T-cell (primary cell): ENCODE data around the gene TMA7B. TPM values are rescaled to one million over a fixed set of nuclear protein-coding genes. Genes with fewer than 3 reads are reported as not detected.
"Not testable (repeated sequence)": the region's sequence is repeated elsewhere in the genome, so short reads cannot be mapped to it uniquely, and the experiment has no call there.

Experiments used
- ATAC-seq, 4 experiments: fragments of 200-7000 bp in 3 of 4; fragments of 150-1000 bp in 1 of 4; cut with Tn5 transposase; replicated peaks in 1 of 4; 1 replicate in 3 of 4; 2 replicates in 1 of 4; pipeline ENCODE4 v1.10.0; 2021; ENCODE audit warnings: moderate library complexity in 3 of 4, mild to moderate bottlenecking in 2 of 4, moderate number of reproducible peaks in 1 of 4
- CTCF ChIA-PET, 2 donors: fragments of 300-600 bp; sonication (Branson Sonifier 250); formaldehyde crosslinking; loops; one replicate each; lab custom pipeline; 2022; ENCODE audit warnings: antibody characterized with exemption in 2 of 2; lab: Charles Lee
- POLR2A ChIA-PET, 2 donors: fragments of 300-600 bp; sonication (Branson Sonifier 250); formaldehyde crosslinking; loops; one replicate each; lab custom pipeline; 2022; ENCODE audit warnings: antibody characterized with exemption in 2 of 2; lab: Charles Lee
- DNase-seq, 35 experiments: peaks; one replicate each; pipeline versions ENCODE4 v3.0.0 to v3.0.0-alpha.2; 2013 to 2023
- H3K27ac ChIP-seq: one replicate; pipeline ENCODE4 v1.5.1; 2013; ENCODE audit warnings: low read length
- H3K27me3 ChIP-seq, 2 experiments: replicated peaks in 1 of 2; 1 replicate in 1 of 2; 2 replicates in 1 of 2; pipeline versions ENCODE4 v1.6.1 to v1.7.0; 2013; ENCODE audit warnings: low read length in 1 of 2, mixed read lengths in 1 of 2; ENCODE audit not compliant: control insufficient read depth in 2 of 2, insufficient read depth in 2 of 2; ENCODE audit errors: extremely low read depth in 1 of 2
- H3K36me3 ChIP-seq, 2 donors: 1 replicate in 1 of 2; 2 replicates in 1 of 2; pipeline versions ENCODE4 v1.6.1 to v1.7.0; 2013; ENCODE audit warnings: low read length in 1 of 2; ENCODE audit not compliant: control insufficient read depth in 2 of 2, insufficient read depth in 1 of 2; ENCODE audit errors: extremely low read depth in 1 of 2
- H3K4me1 ChIP-seq, 2 experiments: 1 replicate in 1 of 2; 2 replicates in 1 of 2; pipeline versions ENCODE4 v1.6.1 to v1.7.0; 2013; ENCODE audit warnings: low read length in 2 of 2, mixed read lengths in 1 of 2; ENCODE audit not compliant: insufficient read depth in 2 of 2, control insufficient read depth in 1 of 2; ENCODE audit errors: extremely low read depth in 1 of 2
- H3K4me3 ChIP-seq, 2 donors: 1 replicate in 1 of 2; 2 replicates in 1 of 2; pipeline versions ENCODE4 v1.5.1 to v1.7.0; 2013; ENCODE audit warnings: mild to moderate bottlenecking in 2 of 2, low read length in 1 of 2, moderate library complexity in 1 of 2; ENCODE audit not compliant: control insufficient read depth in 1 of 2; ENCODE audit errors: extremely low read depth in 1 of 2
- H3K9me3 ChIP-seq: 2 replicates; pipeline ENCODE4 v1.7.0; 2013
- H3K27ac Mint-ChIP-seq, 2 donors: one replicate each; pipeline ENCODE4 v1.8.0; 2020 to 2021; ENCODE audit warnings: mild to moderate bottlenecking in 2 of 2, mixed read lengths in 2 of 2
- H3K27me3 Mint-ChIP-seq, 2 donors: one replicate each; pipeline ENCODE4 v1.8.0; 2021 to 2022; ENCODE audit warnings: mixed read lengths in 2 of 2
- H3K36me3 Mint-ChIP-seq: one replicate; pipeline ENCODE4 v1.8.0; 2021; ENCODE audit warnings: mixed read lengths
- H3K4me1 Mint-ChIP-seq, 3 donors: one replicate each; pipeline ENCODE4 v1.8.0; 2020 to 2022; ENCODE audit warnings: mixed read lengths in 3 of 3, mild to moderate bottlenecking in 1 of 3
- H3K4me3 Mint-ChIP-seq, 3 donors: one replicate each; pipeline ENCODE4 v1.8.0; 2020 to 2022; ENCODE audit warnings: mild to moderate bottlenecking in 3 of 3, mixed read lengths in 3 of 3, moderate library complexity in 3 of 3
- H3K9me3 Mint-ChIP-seq, 3 donors: one replicate each; pipeline ENCODE4 v1.8.0; 2020 to 2022; ENCODE audit warnings: mixed read lengths in 3 of 3
- WGBS: methylation state at CpG from one replicate; pipeline ENCODE4 v1.1.5; 2013; ENCODE audit warnings: missing lambda C conversion rate; ENCODE audit not compliant: insufficient coverage; 5-methylcytosine and 5-hydroxymethylcytosine counted together
- total RNA-seq, 35 experiments: library from RNA in 6 of 35; stranded (reverse) in 6 of 35; fragments of 120-200 nt in 1 of 35; gene quantifications; one replicate each; pipeline versions ENCODE4 v1.2.1 to v1.2.4 and lab custom pipeline; 2013 to 2026

Gene TMA7B
- total RNA-seq, 5 donors from 2014 or later (not counting 1 experiment from before 2014, with no cell fraction given): 7.8 to 18.9 (median 9.0) TPM

- H3K9me3 Mint-ChIP-seq, H3K27me3 ChIP-seq, H3K9me3 ChIP-seq, H3K27me3 Mint-ChIP-seq: not testable (repeated sequence)
- Mint-ChIP-seq H3K36me3 (peaks cover 56% of the 10 kb centered on the region), H3K4me1 (peaks cover 91 to 95% (median 93%) of the 10 kb centered on the region in 3 donors), H3K4me3 (peak overlapping the region; percentile 57 to 60 (median 59)), H3K27ac (peak overlapping the region in 1 of 2 donors; percentile 95)
- DNase-seq (peak in 31 of 35 experiments; percentile 20 to 71 (median 43)), ATAC-seq (peak; percentile 70 to 86 (median 76))
- Histone ChIP-seq H3K36me3 (peaks cover 8 to 81% of the 10 kb centered on the region in 2 donors), H3K4me1 (peaks cover 79 to 99% of the 10 kb centered on the region in 2 experiments), H3K4me3 (peak overlapping the region in 1 of 2 donors; percentile 12), H3K27ac (peak overlapping the region; percentile 62)
- ChIA-PET POLR2A (interaction anchor here in 1 of 2 donors (0.6 to 0.9 kb wide), 2 partner anchors 31 to 42 kb away, joined by 5 to 7 read pairs; no protein-coding TSS in a partner anchor), CTCF (interaction anchor here (0.6 to 1.8 kb wide), 7 partner anchors 9 to 448 kb away, joined by 3 to 5 read pairs (median 4); a partner anchor contains a TSS)
- WGBS: 42% methylated on average over 4 of the region's 11 CpGs
Measured at GRCh38 chr22:39951603-39952293, 8.4 kb upstream of the TMA7B start.

DNA sequence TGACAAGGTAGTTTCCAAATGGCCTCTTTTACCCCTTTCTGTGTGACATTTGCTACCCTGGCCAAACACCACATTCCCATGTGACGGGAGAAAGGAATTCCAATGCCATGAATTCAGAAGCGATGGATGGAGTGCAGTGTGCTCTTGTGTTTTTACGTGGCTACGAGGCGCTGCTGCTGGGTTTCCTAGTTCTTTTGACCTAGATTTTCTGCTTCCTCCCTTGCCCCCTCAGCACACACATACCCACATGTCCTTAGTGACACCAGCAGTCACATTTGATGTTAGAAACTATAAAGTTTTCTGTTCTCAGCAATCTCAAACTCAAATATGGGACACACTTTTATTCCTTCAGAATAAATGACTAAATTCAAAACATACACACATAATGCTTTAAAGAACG lies 7.8 kb upstream of the TMA7B start:
- Histone ChIP-seq H3K36me3 (peaks cover 10 to 82% of the 10 kb centered on the region in 2 donors), H3K4me3 (peak overlapping the region in 1 of 2 donors; percentile 12), H3K27me3 (no peaks in the 10 kb centered on the region), H3K27ac (peak overlapping the region; percentile 62), H3K9me3 (no peaks in the 10 kb centered on the region), H3K4me1 (peaks cover 77 to 99% of the 10 kb centered on the region in 2 experiments)
- H3K27ac Mint-ChIP-seq: peak overlapping the region in 1 of 2 donors; percentile 95
- H3K36me3 Mint-ChIP-seq: peaks cover 59% of the 10 kb centered on the region
- POLR2A ChIA-PET: interaction anchor here in 1 of 2 donors (0.5 to 0.6 kb wide), 3 partner anchors 21 to 348 kb away, joined by 3 to 7 read pairs (median 5); no protein-coding TSS in a partner anchor
- H3K27me3 Mint-ChIP-seq: no peaks in the 10 kb centered on the region
- H3K4me1 Mint-ChIP-seq: peaks cover 91 to 95% (median 93%) of the 10 kb centered on the region in 3 donors
- CTCF ChIA-PET: interaction anchor here (0.6 to 1.8 kb wide), 4 partner anchors 9 to 17 kb away, joined by 3 to 5 read pairs (median 4); no protein-coding TSS in a partner anchor
- peak overlapping the region; percentile 35 to 59 (median 57) for H3K4me3 Mint-ChIP-seq
- WGBS: no CpG with 5 or more reads among the region's 6 CpGs
- DNase-seq (peak in 9 of 35 experiments; percentile 30 to 58 (median 35)), ATAC-seq (peak; percentile 37 to 66 (median 41))
- no peaks in the 10 kb centered on the region for H3K9me3 Mint-ChIP-seq

DNA sequence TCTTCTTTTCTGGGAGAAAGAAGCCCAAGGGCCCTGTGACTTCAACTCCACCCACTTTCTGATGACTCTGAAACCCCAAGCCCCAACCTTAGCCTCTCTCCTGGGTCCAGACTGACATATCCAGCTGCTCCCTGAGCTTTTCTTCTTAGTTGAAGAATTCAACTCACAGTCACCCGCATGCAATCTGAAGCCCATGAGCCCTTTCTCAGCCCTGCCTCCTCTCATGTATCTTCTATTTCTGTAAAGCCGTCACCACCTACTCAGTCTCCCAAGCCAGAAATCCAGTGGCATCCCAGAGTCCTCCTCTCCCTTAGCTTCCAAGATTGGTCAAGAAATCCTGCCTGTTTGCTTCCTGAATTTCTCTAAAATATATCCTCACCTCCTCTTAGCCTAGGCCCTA lies 7.1 kb upstream of the TMA7B start:
- Mint-ChIP-seq H3K9me3 (no peaks in the 10 kb centered on the region), H3K27ac (peak overlapping the region in 1 of 2 donors; percentile 95), H3K36me3 (peaks cover 63% of the 10 kb centered on the region), H3K4me3 (peak overlapping the region; percentile 11 to 59 (median 44)), H3K4me1 (peaks cover 89 to 96% (median 94%) of the 10 kb centered on the region in 3 donors), H3K27me3 (no peaks in the 10 kb centered on the region)
- WGBS: 78% methylated on average over 2 of the region's 2 CpGs
- H3K27ac ChIP-seq: peak overlapping the region; percentile 62
- H3K36me3 ChIP-seq: peaks cover 13 to 82% of the 10 kb centered on the region in 2 donors
- H3K4me1 ChIP-seq: peaks cover 71 to 99% of the 10 kb centered on the region in 2 experiments
- ATAC-seq (no peak), DNase-seq (no peak)
- no peak overlapping the region for H3K4me3 ChIP-seq
- H3K9me3 ChIP-seq: no peaks in the 10 kb centered on the region
- POLR2A ChIA-PET: interaction anchor here in 1 of 2 donors (0.5 to 0.6 kb wide), 2 partner anchors 20 to 348 kb away, joined by 3 to 7 read pairs; no protein-coding TSS in a partner anchor
- no peaks in the 10 kb centered on the region for H3K27me3 ChIP-seq
- CTCF ChIA-PET: interaction anchor here (0.6 to 1.8 kb wide), 3 partner anchors 10 to 15 kb away, joined by 3 to 5 read pairs (median 4); no protein-coding TSS in a partner anchor

DNA sequence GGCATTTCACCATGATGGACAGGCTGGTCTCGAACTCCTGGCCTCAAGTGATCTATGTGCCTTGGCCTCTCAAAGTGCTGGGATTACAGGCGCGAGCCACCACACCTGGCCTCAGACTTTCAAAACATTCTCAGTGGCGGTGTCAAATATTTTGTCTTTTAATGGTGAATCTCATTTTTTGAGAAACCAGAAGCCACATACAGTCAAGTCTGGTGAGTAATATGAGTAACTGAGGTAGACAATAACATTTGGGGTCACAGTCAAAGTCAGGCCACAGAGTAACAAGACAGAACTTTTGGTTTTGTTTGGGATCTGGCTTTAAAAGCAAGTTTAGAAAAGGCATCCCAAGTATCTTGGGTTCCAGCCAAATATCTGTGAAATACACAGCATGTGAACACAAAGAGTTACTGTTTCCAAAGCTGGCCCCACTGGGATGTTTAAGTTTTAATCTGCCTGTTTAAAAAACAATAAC lies 5.6 kb upstream of the TMA7B start:
- ATAC-seq (no peak), DNase-seq (no peak)
- ChIA-PET POLR2A (no interaction called here), CTCF (no interaction called here)
- peaks cover 18 to 82% of the 10 kb centered on the region in 2 donors for H3K36me3 ChIP-seq
- H3K36me3 Mint-ChIP-seq: peaks cover 62% of the 10 kb centered on the region
- peaks cover 89 to 96% (median 94%) of the 10 kb centered on the region in 3 donors for H3K4me1 Mint-ChIP-seq
- peak overlapping the region in 1 of 3 donors; percentile 59 for H3K4me3 Mint-ChIP-seq
- H3K27ac Mint-ChIP-seq: peak overlapping the region in 1 of 2 donors; percentile 95
- H3K27ac ChIP-seq: peak overlapping the region; percentile 15
- no peaks in the 10 kb centered on the region for H3K9me3 ChIP-seq
- H3K27me3 ChIP-seq: no peaks in the 10 kb centered on the region
- H3K4me3 ChIP-seq: no peak overlapping the region
- 80% methylated on average over 1 of the region's 4 CpGs for WGBS
- H3K9me3 Mint-ChIP-seq: no peaks in the 10 kb centered on the region
- no peaks in the 10 kb centered on the region for H3K27me3 Mint-ChIP-seq
- peaks cover 71 to 99% of the 10 kb centered on the region in 2 experiments for H3K4me1 ChIP-seq

- H3K4me1 ChIP-seq: peaks cover 66 to 99% of the 10 kb centered on the region in 2 experiments
- H3K27ac ChIP-seq: no peak overlapping the region
Measured at GRCh38 chr22:39955675-39956074, 4.5 kb upstream of the TMA7B start.

More at GRCh38 chr22:39955675-39956074, 4.5 kb upstream of the TMA7B start:
- peaks cover 63% of the 10 kb centered on the region for H3K36me3 Mint-ChIP-seq
- Histone ChIP-seq H3K4me3 (no peak overlapping the region), H3K27me3 (no peaks in the 10 kb centered on the region), H3K36me3 (peaks cover 18 to 82% of the 10 kb centered on the region in 2 donors), H3K9me3 (no peaks in the 10 kb centered on the region)
- no CpG with 5 or more reads among the region's 2 CpGs for WGBS
- peak overlapping the region in 1 of 2 donors; percentile 95 for H3K27ac Mint-ChIP-seq
- no peaks in the 10 kb centered on the region for H3K27me3 Mint-ChIP-seq
- CTCF ChIA-PET: interaction anchor here in 1 of 2 donors (0.7 kb wide), 1 partner anchor 8 kb away, joined by 3 read pairs; no protein-coding TSS in a partner anchor
- peak overlapping the region in 1 of 3 donors; percentile 3 for H3K4me3 Mint-ChIP-seq
- POLR2A ChIA-PET: no interaction called here
- no peak for ATAC-seq
- H3K9me3 Mint-ChIP-seq: no peaks in the 10 kb centered on the region
- DNase-seq: no peak
- peaks cover 89 to 96% (median 94%) of the 10 kb centered on the region in 3 donors for H3K4me1 Mint-ChIP-seq
